GM12801 (cell line): ENCODE measurements around the gene KCNIP3.

Experiments
- CTCF ChIP-seq: IDR thresholded peaks from one replicate; pipeline ENCODE4 v1.5.1; 2011; ENCODE audit warnings: control low read depth; ENCODE audit not compliant: insufficient read length; ENCODE audit errors: extremely low read depth

KCNIP3 gene

GRCh38 chr2:95346231-95346737, 49.1 kb downstream of the KCNIP3 start:
- no peak for TF ChIP-seq CTCF

- no peak for TF ChIP-seq CTCF
Observed at GRCh38 chr2:95346738-95347671, 49.9 kb downstream of the KCNIP3 start.

GRCh38 chr2:95347681-95348608, 50.8 kb downstream of the KCNIP3 start:
- no peak for TF ChIP-seq CTCF

- TF ChIP-seq CTCF = no peak
Observed at GRCh38 chr2:95348609-95349567, 51.7 kb downstream of the KCNIP3 start.

GRCh38 chr2:95349568-95350322, 52.6 kb downstream of the KCNIP3 start:
- no peak for TF ChIP-seq CTCF

GRCh38 chr2:95350368-95350767, 53.2 kb downstream of the KCNIP3 start:
- TF ChIP-seq CTCF = no peak
